Measurements from ENCODE around the gene SYS1. TPM values are rescaled to one million over a fixed set of nuclear protein-coding genes. Genes with fewer than 3 reads are reported as not detected.

Gene SYS1
- total and polyA plus RNA-seq, 4 donors: 21.3 to 57.5 (median 35.2) TPM

- no peaks in the 10 kb centered on the region for H3K9me3 ChIP-seq (ENCODE audit: control insufficient read depth in 4 of 4, insufficient read depth in 3 of 4, low read length in 3 of 4)
- WGBS, 2 donors: 95 to 98% methylated on average over 3 of the region's 3 CpGs
- no peak for DNase-seq
- ATAC-seq (ENCODE audit: insufficient read depth, low FRiP score): no peak
- H3K36me3 ChIP-seq (ENCODE audit: control insufficient read depth in 4 of 4, insufficient read depth in 4 of 4, low read length in 4 of 4): peaks cover 17 to 45% (median 31%) of the 10 kb centered on the region in 4 donors
- peak overlapping the region in 1 of 2 donors; percentile 64 for H3K27ac ChIP-seq (ENCODE audit: low read depth in 1 of 2, low read length in 1 of 2)
- no peaks in the 10 kb centered on the region for H3K27me3 ChIP-seq (ENCODE audit: control insufficient read depth in 3 of 3, insufficient read depth in 3 of 3, low read length in 2 of 3)
- peaks cover 0 to 3% (median 0%) of the 10 kb centered on the region in 5 donors for H3K4me1 ChIP-seq (ENCODE audit: control insufficient read depth in 5 of 5, insufficient read depth in 5 of 5, low read length in 5 of 5)
- TF ChIP-seq CTCF (IDR thresholded peaks at IDR 0.05; ENCODE audit: control extremely low read depth, extremely low read depth): no peak
- no peak overlapping the region for H3K9ac ChIP-seq (ENCODE audit: insufficient read depth in 1 of 2, low read length in 2 of 2)
- H3K4me3 ChIP-seq: no peak overlapping the region
Measured at GRCh38 chr20:45330476-45330875, 32.5 kb upstream of the SYS1 start.

- ATAC-seq (ENCODE audit: insufficient read depth, low FRiP score): peak; percentile 45
- Histone ChIP-seq H3K27ac (ENCODE audit: low read depth in 1 of 2, low read length in 1 of 2) (peak overlapping the region; percentile 84 to 89), H3K4me1 (ENCODE audit: control insufficient read depth in 5 of 5, insufficient read depth in 5 of 5, low read length in 5 of 5) (peaks cover 0 to 15% (median 10%) of the 10 kb centered on the region in 5 donors), H3K27me3 (ENCODE audit: control insufficient read depth in 3 of 3, insufficient read depth in 3 of 3, low read length in 2 of 3) (no peaks in the 10 kb centered on the region), H3K36me3 (ENCODE audit: control insufficient read depth in 4 of 4, insufficient read depth in 4 of 4, low read length in 4 of 4) (peaks cover 0 to 23% (median 11%) of the 10 kb centered on the region in 4 donors), H3K9ac (ENCODE audit: insufficient read depth in 1 of 2, low read length in 2 of 2) (no peak overlapping the region), H3K4me3 (no peak overlapping the region), H3K9me3 (ENCODE audit: control insufficient read depth in 4 of 4, insufficient read depth in 3 of 4, low read length in 3 of 4) (no peaks in the 10 kb centered on the region)
- no peak for TF ChIP-seq CTCF (IDR thresholded peaks at IDR 0.05; ENCODE audit: control extremely low read depth, extremely low read depth)
- WGBS, 2 donors: 75 to 79% methylated on average over 11 of the region's 11 CpGs
- no peak for DNase-seq
Measured at GRCh38 chr20:45336530-45337366, 26.2 kb upstream of the SYS1 start.

- no peaks in the 10 kb centered on the region for H3K9me3 ChIP-seq (ENCODE audit: control insufficient read depth in 4 of 4, insufficient read depth in 3 of 4, low read length in 3 of 4)
- peak overlapping the region; percentile 84 to 89 for H3K27ac ChIP-seq (ENCODE audit: low read depth in 1 of 2, low read length in 1 of 2)
- H3K4me1 ChIP-seq (ENCODE audit: control insufficient read depth in 5 of 5, insufficient read depth in 5 of 5, low read length in 5 of 5): peaks cover 0 to 22% (median 12%) of the 10 kb centered on the region in 5 donors
- H3K4me3 ChIP-seq: no peak overlapping the region
- DNase-seq (peak in 1 of 3 donors; percentile 47), ATAC-seq (ENCODE audit: insufficient read depth, low FRiP score) (peak; percentile 32)
- H3K9ac ChIP-seq (ENCODE audit: insufficient read depth in 1 of 2, low read length in 2 of 2): no peak overlapping the region
- no peak for TF ChIP-seq CTCF (IDR thresholded peaks at IDR 0.05; ENCODE audit: control extremely low read depth, extremely low read depth)
- 58 to 81% methylated on average over 15 of the region's 15 CpGs for WGBS, 2 donors
- H3K36me3 ChIP-seq (ENCODE audit: control insufficient read depth in 4 of 4, insufficient read depth in 4 of 4, low read length in 4 of 4): peaks cover 0 to 20% (median 11%) of the 10 kb centered on the region in 4 donors
- no peaks in the 10 kb centered on the region for H3K27me3 ChIP-seq (ENCODE audit: control insufficient read depth in 3 of 3, insufficient read depth in 3 of 3, low read length in 2 of 3)
Measured at GRCh38 chr20:45337367-45338120, 25.4 kb upstream of the SYS1 start.

Data from lung (tissue), 12 donors.